GM18907 (cell line): Measurements from ENCODE around the gene CCDC60.
"Not testable (repeated sequence)": the region's sequence is repeated elsewhere in the genome, so short reads cannot be mapped to it uniquely, and the experiment has no call there.

Source experiments
- ATAC-seq: cut with Tn5 transposase; IDR thresholded peaks from one replicate; pipeline ENCODE4 v1.9.1; 2021; ENCODE audit warnings: mild to moderate bottlenecking, moderate library complexity; ENCODE audit not compliant: unreplicated experiment

The CCDC60 gene

DNA sequence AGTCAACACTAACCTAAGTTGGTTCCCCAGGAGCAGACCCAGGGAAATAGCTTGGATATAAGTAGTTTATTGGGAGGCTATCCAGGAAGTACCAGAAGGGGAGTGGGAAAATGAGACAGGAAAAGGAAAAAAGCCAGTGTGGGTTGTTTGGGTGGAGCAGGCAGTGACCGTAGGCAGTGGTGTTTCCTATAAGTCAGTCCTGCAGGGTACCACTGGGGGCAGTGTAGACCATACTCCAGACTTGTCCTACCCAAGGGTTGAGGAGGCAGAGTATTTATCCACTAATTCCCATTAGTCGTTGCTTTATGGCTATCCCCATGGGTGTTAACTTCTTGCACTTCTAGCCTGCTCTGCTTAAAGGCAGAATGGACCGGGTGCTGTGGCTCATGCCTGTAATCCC lies 6.4 kb upstream of the CCDC60 start:
- no peak for ATAC-seq

DNA sequence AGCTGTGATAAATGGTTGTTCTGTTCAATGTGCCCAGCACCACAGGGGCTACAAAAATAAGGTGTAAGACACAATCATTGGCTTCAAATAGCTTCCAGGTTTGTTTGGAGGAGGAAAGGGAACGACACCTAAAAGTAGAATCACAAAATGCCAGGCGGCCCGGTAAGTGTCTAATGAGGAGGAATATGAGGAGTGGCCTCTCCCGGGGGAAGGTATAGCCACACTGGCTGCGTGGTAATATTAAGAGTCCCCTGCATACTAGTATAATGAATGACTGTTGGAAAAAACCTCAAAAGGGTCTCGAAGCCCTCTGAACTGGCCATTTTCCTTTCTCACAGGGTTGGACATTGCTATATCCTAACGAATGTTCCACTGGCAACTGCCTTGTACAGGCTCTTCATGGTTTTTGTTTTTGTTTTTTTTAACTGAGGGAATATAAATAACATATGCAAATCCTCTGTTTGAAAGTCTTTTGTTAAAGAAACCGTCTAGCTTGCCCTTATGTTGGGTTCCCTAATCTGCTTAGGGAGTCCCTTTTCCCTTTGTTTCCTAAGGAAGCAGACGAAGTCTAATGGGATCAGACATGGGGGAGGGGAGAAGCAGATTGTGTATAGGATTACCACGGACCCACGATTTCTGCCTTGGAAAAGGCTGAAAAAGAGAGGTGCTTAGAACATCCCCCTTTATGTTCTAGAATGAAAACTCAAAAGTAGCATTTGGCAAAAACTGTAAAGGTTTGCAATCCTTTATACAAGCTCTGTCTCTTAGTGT lies 4.2 kb downstream of the CCDC60 start:
- ATAC-seq: no peak

DNA sequence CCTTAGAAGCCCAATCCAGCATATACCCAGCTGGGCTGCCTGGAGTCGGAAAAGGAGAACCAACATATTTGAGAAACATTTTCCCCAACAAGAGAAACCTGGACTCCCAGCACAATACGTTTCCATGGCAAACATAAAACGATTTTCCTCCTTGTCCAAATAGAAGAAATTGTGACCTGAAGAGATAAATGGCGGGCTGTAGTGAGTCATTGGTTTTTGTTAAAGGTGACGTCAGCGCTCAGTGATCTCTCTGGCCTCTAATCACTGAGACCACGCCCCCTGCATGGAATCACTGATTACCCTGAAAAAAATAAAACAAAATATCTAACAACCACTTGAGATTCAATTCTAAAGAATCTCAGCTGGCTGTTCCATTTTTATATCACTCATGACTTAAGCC lies 6.0 kb downstream of the CCDC60 start:
- ATAC-seq: no peak

DNA sequence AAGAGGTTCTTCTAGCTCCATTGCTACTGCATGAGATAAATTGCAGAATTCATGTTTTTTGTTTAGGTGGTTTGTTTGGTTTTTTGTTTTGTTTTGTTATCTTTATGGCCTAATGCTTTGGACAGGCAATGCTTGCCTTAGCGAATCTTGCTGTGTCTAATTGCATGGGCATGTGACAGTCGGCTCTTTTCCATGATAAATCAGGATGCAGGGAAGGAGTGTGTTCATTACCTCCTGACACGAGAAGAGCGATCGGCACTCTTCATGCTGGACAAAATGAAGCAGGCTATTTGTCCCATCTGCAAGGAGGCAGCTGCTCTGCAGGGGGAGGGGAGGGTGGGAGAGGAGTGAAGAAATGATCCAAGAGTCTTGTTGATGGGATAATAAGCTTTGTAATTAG lies 6.5 kb downstream of the CCDC60 start:
- ATAC-seq: no peak

DNA sequence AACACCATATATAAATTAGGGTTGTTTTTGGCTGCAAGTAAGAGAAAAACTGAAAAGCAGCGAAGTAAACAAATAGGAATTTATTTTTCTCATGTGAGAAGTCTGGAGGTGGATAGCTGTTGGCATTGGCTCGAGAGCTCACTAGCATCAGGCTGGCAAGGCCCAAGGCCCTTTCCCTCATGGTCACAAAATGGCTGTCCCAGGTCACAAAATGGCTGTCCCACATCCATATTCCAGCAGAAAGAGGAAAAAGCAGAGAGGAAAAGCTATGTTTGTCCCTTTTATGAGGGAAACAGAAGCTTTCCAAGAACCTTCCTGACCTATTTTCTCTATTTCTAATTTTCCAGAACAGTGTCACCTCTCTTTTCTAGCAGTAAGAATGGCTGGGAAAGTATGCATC lies 7.5 kb downstream of the CCDC60 start:
- no peak for ATAC-seq

DNA sequence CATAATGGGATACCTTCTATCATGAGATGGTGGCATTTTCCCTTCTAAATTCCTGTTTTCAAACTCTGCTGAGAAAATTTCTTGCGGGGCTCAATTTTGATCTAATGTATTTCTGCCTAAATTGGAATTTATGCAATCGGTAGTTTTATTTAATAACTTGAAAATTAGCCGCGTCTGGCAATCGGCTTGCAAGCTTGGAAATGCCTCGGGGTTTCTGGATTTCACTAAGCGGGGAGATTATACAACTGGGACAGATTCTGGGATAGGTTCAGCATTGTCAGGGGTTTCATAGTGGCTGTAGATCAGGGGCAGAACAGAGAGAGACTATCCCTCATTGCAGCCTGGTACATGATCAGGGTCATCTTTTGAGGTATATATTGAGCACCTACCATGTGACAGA lies 8.6 kb downstream of the CCDC60 start:
- ATAC-seq: no peak

DNA sequence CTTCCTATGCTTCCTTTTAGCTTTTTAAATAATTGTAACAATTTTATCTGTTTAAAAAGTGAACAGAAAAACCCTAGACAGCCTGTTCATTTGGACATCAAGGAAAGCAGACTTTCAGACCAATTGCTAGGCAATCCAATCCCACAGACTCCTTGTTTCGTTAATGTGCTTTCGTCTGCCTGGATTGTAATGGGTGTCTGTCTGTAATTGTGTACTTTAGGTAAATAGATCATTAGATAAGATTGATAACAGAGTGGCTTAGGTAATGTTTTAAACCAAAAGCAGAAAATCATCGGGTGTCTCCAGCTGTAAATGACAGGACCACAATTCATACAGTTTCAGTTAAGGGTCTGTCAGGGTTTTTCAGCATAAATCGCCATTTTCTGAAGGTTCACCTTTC lies 19.6 kb downstream of the CCDC60 start:
- no peak for ATAC-seq

DNA sequence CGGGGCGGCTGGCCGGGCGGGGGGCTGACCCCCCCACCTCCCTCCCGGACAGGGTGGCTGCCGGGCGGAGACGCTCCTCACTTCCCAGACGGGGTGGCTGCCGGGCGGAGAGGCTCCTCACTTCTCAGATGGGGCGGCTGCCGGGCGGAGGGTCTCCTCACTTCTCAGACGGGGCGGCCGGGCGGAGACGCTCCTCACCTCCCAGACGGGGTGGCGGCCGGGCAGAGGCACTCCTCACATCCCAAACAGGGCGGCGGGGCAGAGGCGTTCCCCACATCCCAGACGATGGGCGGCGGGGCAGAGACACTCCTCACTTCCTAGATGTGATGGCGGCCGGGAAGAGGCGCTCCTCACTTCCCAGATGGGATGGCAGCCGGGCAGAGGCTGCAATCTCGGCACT lies 25.8 kb downstream of the CCDC60 start:
- ATAC-seq: not testable (repeated sequence)

DNA sequence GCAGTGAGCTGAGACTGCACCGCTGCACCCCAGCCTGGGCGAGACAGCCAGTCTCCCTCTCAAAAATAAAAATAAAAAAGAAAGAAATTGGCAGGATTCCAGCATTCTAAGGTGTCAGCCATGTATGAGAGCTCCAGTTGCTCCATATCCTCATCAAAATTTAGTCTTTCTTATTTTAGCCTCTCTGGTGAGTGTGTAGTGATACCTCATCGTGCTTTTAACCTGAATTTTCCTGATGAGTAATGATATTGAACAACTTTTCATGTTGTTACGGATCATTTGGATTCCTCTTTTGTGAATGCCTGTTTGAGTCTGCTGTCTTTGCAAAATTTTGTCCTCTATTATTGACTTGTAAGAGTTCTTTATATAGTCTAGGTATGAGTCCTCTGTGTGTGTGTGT lies 28.5 kb downstream of the CCDC60 start:
- ATAC-seq: no peak

DNA sequence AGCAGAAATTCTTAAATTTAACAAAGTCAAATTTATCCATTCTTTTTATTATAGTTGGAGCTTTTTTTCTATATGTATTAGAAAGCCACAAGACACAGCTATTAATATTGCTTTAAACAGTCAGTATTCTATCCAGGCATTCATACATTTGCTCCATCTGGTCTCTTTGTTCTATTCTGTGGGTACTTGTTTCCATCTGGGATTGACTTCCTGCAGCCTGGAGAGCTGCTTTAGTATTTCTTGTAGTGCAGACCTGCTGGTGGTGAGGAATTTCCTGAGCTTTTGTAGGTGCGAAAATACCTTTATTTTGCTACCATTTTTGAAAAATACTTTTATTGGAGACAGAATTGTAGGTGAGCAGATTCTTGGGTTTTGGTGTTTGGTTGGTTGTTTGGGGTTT lies 29.0 kb downstream of the CCDC60 start:
- no peak for ATAC-seq

DNA sequence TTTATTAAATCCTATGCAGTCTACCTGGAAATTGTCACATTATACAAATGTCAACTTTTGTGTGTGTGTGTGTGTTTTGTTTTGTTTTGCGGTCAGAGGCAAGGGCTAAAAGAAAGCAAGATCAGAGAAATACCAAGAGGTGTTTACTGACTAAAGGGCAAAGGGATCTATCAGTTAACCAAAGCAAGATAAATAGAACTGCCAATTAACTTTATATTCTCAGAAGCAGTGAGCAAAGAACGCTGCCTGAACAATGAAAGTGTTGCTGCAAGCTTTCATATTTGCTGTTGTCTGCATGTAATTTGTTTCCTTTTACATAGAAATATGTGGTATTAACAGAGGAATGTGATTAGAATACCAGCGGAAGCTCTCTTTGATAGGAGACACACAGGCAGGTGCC lies 30.9 kb downstream of the CCDC60 start:
- ATAC-seq: no peak

DNA sequence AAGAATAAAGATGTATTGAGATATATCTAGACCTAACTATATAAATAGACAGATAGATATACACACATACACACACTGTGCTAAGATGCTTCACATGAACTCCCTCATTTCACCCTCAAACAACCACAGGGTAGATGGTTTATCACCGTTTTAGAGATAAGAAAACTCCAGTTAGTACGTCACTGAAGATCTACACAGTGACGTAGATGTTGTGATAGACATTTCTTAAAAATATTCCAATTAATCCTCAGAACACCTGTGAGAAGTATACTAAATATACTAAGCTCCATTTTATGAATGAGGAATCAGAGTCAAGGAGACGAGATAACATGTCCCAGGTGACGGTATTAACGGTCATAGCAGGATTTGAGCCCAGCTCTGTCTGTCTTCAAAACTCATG lies 31.5 kb downstream of the CCDC60 start:
- no peak for ATAC-seq

DNA sequence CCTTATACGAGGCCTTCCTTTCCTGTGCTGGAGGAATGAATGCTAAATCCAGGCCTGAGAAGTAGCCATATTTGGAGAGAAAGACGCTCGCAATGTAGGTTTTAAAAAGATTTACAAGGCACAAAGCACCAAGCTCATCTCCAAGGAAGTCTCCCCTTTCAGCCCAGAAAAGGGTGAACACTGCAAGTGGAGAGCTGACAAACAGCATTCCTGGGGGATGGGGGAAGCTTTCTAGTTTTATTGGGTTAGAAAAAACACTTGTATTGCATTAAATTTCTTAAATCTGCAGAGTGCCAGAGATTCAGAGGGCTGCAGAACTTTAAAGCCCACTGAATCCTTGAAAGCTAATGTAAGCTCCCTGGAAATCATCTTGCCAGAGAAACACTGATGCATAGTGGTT lies 34.6 kb downstream of the CCDC60 start:
- ATAC-seq: no peak

DNA sequence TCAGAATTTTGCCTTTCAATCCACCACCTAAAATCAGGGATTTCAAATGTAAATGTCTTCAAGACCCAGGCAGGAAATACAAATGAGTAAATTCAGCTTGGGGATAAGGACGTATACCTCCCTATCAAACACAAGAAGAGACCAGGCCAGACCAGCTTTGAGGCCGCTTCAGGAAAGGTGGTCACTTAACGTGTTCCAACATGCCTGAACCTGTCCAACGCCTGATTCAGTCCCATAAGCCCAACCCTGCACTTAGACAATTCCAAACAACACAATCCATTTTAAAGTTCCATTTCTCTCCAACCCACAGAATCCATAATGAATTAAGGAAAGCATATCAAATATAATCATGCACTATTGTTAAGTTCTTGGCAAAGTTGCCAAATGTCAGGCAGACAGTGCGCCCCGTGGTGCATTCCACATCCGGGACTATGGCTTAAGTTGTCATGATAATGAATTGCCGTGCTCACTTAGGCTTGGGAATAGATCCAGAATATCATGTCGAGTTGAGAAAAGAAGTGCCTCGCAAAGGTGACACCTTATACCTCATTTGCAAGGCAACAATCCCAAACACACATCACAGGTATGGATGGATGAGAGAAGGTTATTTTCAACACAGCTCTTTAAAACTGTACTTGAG lies 35.5 kb downstream of the CCDC60 start:
- ATAC-seq: no peak

DNA sequence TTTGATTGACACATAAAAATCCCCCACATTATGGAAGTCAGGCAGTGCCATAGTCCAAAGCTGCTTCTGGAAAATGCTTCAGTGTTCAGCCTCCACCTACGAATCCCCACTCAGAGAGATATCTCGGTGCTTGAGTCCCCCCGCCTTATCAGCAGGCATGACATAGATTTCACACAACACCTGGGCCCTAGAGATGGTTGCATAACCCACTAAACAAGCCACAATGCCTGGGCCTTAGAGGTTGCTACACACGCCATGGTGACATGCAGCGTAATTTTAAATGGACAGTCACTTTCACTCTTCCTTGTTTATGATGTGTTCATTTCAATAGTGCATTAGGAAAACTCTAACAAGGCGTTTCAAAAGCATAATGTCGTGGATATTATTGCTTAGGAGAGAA lies 38.0 kb downstream of the CCDC60 start:
- ATAC-seq: no peak

DNA sequence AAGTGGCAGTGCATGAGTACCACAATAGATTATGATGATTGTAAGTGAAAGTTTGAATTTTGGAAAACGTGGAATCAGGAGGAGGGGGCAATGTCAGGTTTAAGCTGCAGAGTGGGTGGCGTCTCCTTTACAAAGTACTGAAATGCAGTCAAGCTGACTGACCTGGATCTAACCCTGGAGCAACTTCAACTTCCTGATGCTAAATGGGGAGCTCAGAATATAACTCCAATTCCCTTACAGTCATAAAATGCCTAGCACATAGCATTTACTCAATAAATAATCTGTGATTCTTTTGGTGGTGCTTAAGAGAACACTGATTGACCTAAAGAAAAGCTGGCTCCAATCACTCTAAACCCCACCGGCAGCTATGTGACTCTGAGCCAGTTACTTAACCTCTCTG lies 38.5 kb downstream of the CCDC60 start:
- no peak for ATAC-seq

DNA sequence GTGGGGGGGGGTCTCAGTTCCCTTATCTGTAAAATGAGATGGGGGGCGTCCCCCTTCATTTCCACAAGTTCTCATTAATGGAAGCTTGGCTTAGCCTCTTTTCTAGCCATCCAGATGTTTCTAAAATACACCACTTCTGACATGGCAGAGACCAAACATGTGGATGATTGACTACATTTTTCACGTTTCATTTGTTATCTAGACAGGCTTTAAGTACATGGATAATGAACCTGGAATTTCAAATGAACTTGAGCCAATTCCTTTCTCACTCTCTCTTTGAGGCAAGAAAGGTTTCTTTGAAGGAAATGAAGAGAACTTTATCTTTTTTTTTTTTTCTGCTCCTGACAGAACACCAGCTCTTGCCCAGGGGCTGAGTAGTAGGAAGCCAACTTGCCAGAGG lies 39.1 kb downstream of the CCDC60 start:
- ATAC-seq: no peak

DNA sequence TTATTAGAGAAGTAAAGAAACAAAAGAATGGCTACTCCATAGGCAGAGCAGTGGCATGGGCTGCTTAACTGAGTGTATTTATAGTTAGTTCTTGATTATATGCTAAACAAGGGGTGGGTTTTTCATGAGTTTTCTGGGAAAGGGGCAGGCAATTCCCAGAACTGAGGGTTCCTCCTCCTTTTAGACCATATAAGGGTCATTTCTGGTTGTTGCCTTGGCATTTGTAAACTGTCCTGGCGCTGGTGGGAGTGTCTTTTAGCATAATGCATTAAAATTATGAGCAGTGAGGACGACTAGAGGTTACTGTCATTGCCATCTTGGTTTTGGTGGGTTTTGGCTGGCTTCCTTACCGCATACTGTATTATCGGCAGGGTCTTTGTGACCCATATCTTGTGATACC lies 40.1 kb downstream of the CCDC60 start:
- ATAC-seq: no peak

DNA sequence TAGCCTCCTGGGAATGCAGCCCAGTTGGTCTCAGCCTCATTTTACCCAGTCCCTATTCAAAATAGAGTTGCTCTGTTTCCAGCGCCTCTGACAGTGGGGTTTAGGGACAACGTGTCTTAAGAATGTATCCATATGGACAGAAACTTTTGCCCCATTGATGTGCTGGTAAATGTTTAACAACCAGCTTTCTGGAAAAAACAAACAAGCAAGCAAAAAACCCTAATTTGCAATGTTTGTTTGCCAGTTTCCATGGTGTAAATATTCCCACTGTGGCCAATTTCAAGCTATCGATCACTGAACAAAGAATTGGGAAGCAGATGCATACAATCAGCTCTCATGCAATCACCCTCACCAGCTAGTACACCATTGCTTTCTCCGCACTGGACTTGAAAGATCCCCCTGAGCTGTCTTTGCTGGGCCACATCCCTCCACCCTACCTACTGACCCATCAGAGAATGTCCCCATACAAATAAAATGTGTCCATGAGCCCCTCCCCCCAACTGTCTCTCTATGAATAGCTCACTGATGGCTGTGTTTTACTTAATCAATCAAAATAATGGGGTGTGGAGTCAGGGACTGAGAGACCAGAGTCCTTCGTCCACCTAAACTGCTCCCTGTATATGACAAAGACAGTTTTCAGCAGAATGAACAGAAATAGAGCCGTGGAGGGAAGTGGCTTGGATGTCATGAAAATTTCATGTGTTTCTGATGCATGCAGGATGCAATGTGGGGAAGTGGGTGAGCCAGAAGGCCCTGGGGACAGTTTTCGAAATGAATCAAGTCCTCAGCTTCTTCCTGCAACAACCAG lies 40.8 kb downstream of the CCDC60 start:
- no peak for ATAC-seq

DNA sequence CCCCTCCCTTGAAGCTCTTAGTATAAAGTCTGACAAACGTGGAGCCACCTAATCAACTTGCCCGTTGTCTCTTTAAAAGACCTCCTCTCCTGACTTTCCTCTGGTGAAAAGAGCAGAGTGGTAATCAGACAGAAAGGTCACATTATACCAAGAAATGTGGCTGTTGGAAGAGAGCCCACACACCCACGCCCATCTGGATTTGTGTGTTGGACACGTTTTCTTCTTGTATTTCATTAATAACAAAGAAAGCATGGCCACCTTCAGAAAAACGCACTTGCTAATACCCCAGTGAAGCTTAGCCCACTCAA lies 41.3 kb downstream of the CCDC60 start:
- ATAC-seq: no peak

DNA sequence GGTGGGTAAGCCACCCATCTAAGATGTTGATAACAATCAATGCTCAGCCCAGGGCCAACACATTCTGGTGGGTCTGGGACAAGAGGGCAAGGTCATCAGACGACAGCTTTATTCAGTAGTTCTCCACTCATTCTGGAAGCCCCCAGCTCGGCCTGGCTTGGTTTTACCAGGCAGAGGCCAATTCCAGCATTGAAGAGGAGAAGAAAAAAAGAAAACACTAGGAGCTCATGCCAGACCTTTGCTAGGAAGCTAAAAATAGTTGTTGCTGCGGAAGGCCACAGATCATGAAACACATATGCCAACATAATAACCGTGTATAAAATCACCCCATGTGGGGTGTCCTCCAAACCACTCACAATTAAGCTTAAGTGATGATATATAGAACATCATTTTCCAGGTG lies 44.4 kb downstream of the CCDC60 start:
- no peak for ATAC-seq
